ENCODE data around the gene MEOX1.

Gene MEOX1

DNA sequence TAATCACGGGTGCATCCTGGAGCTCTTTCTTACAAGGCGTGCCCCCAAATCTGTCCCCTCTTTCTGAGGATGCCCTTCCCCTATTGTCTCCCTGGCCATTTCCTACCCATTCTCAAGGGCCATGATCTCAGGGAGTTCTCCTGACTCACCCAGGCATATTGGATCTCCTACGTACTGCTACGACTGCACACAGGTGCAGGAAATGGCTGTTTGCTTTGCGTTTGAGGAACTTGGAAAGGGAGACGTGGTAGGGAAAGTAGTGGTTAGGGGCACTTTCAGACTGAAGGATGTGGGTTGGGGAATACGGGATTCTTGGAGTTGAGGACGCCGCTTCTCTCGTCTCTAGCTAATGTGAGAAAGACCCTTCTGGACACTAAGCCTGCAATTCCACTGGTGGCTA lies 18.7 kb upstream of the MEOX1 start:
- DNase-seq (ENCODE audit: low spot score) (no peak), FAIRE-seq (no peak)

GRCh38 chr17:43679911-43680310 lies 18.2 kb upstream of the MEOX1 start:
- FAIRE-seq (no peak), DNase-seq (ENCODE audit: low spot score) (no peak)

DNA sequence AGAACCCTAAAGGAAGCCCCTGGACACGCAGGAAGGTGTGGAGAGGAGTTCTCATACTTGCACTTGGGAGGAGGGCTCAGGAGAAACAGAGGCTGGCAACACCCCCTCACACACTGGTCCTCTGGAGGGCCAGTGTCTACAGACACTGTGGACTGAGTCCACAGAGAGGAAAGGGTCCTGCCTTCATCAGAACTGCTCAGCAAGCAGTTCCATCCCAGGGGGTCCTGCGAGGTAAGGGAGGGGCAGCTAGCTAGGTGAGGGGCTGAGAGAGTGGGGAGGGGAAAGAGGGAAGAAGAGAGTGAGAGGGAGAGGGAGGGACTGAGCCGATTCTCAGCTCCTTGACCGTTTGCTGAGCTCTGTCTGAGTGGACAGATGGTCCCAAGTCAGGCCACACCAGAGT lies 17.7 kb upstream of the MEOX1 start:
- no peak for FAIRE-seq
- no peak for DNase-seq (ENCODE audit: low spot score)

DNA sequence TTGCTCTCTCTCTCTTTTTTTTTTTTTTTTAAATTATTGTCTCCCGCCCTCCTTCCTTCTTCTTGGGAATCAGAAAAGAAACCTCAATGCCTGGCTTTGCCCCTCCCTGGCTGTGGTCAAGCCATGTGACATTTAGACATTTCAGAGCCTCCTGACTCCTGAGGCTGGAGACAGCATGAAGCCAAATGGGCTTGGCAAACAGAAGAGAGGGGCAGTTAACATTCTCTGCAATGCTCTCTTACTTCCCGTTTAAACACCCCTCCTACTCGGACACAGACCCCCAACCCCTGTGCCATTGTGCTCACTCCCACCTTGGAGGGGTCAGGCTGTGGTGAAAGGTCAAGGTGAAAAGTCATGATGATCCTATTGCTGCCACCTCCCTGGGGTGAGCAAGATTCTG lies 14.7 kb upstream of the MEOX1 start:
- DNase-seq (ENCODE audit: low spot score) (peak; percentile 58), FAIRE-seq (no peak)

GRCh38 chr17:43674394-43674793 lies 12.7 kb upstream of the MEOX1 start:
- FAIRE-seq (no peak), DNase-seq (ENCODE audit: low spot score) (no peak)

DNA sequence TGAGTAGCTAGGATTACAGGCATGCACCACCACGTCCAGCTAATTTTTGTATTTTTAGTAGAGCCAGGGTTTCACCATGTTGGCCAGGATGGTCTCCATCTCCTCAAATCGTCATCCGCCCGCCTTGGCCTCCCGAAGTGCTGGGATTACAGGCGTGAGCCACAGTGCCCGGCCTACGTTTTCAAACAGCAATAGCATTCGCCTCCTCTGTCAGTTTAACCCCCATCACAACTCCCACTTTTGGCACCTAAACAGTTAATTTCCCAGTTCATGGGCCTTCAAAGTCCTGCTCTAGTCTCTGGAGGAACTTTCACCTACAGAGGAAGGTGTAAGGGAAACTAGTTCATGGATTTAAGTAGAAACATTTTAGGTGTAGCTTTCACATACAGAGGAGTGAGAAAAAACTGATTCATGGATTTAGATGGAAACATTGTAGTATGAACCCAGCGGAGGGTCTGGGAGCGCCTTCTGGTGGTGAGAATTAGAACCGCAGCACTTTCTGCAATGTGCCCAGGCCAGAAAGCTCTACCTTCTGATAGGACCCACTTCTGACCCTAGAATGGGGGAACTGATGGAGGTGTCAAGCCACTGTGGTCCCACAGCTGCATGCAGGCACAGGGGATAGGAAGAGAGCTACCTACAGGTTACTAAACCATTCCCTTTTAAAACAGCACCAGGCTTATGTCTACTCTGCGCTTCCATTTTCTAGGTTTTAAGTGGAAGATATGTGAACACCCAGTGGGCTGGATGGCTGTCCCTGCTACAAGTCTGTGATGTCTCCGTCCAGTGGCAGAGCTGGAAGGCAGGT lies 12.0 kb upstream of the MEOX1 start:
- no peak for FAIRE-seq
- peak; percentile 66 for DNase-seq (ENCODE audit: low spot score)

DNA sequence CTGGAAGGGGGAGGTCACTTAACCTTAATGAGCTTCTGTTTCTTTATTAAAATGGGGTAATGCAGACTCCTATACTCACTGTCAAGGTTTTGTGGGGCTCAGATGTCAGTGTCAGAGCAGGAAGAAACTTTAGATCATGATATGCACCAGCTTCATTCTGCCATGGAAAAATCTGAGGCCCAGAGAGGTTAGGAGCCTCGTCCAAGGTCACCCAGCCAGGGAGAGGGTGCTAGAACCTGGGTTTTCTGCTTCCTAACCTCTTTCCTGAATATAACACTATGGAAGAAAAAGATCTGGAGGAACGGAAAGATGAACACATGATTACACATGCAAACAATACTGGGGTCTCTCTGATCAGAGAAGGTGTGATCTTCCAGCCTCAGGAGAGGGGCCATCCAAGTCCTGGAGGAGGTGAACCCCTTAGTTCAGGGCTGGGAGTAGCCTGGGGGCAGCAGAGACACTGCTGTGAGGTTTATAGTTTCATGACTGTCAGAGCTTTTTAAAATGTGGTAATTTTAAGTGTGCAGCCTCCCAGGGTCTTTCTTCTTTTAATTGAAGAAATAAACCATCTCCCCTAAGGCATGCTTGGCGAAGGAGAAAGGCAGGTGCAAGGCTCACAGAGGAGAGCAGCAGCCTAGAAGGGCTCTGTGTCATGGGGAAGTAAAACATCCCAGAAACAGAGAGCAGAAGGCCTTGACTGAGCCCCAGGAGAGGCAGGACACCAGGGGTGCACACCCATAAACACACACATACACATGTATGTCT lies 10.2 kb upstream of the MEOX1 start:
- DNase-seq (ENCODE audit: low spot score) (no peak), FAIRE-seq (no peak)

DNA sequence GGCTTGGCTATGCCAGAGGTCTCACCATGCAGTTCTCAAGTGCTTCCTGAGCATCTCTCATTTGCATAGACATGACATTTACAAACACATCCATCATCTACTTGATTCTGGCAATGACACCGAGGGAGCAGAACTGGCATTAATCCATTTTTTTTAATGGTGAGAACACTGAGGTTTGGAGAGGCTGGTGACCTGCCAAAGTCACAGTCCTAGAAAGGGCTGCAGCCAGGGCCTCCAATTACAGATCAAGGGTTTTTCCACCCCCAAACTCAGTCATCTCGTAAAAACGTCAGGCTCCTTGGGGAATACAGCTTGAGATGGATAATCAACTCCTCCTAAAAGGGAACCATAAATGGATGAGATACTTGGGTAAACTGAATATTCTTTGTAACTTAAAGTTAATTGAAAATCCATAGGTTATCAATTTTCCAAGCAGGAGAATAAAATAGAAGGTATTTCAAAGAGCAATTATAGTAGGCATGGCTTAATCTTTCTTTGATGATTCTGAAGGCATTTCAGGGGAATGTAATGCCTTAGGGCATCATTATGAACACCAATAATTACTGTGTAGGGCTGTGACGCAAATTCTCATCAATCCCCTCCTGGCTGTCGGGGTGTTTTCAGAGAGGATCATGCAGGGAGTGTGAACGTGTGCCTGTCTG lies 9.4 kb upstream of the MEOX1 start:
- no peak for DNase-seq (ENCODE audit: low spot score)
- peak; percentile 55 for FAIRE-seq

DNA sequence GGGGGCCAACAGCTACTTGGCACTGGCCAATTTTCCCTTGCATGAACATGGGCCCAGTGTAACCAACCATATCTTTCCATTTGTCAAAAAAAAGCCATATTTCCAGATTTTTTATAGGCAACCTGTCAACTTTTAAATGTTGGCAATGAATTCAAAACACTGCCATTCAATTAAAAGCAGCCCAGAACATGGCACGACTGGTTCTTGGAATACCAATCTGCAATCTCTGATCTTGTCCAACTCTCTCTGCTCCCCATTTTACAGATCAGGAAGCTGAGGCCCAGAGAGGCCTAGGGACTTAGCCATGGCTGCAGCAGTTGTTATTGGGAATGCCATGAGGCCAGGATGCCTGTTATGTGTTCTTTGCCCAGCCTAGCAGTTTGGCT lies 8.9 kb upstream of the MEOX1 start:
- DNase-seq (ENCODE audit: low spot score) (no peak), FAIRE-seq (no peak)

GRCh38 chr17:43669971-43670644 lies 8.4 kb upstream of the MEOX1 start:
- no peak for FAIRE-seq
- peak; percentile 72 for DNase-seq (ENCODE audit: low spot score)

DNA sequence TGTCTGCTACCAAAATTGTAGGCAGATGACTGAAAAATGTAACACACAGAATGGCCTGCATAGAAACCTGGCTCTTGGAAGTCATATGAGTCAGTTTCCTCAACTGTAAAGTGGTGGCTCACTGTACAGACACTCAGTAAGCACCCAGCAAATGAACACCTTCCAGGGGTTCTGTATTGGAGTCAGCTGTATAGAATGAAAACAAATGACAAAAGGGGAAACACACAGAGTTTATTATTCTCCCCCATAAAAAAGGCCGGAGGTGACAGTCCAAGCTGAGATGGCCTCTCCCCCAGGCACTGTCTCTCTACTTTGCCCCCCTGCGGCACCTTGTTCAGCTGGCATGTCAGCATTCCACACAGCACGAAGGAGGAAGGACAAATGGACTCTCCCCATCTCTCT lies 6.2 kb upstream of the MEOX1 start:
- DNase-seq (ENCODE audit: low spot score) (no peak), FAIRE-seq (no peak)

DNA sequence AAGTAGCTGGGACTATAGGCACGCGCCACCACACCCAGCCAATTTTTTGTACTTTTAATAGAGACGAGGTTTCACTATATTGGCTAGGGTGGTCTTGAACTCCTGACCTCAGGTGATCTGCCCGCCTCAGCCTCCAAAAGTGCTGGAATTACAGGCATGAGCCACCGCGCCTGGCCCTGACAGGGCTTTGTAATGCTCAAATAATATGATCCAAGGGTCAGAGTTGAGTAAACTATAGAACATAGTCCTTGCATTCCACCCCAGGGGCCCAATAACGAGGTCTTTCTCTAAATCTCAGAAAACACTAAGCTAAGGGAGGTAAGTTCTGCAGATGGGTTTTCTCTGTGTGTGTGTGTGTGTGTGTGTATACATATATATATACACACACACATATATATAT lies 5.8 kb upstream of the MEOX1 start:
- DNase-seq (ENCODE audit: low spot score): no peak
- FAIRE-seq: no peak

GRCh38 chr17:43665937-43666236 lies 4.2 kb upstream of the MEOX1 start:
- FAIRE-seq: peak; percentile 56
- no peak for DNase-seq (ENCODE audit: low spot score)

GRCh38 chr17:43665084-43665936 lies 3.6 kb upstream of the MEOX1 start:
- DNase-seq (ENCODE audit: low spot score): no peak
- no peak for FAIRE-seq

- no peak for DNase-seq (ENCODE audit: low spot score)
- no peak for FAIRE-seq
Measured at GRCh38 chr17:43664096-43664495, 2.4 kb upstream of the MEOX1 start.

- FAIRE-seq (no peak), DNase-seq (ENCODE audit: low spot score) (no peak)
Measured at GRCh38 chr17:43663383-43663782, 1.7 kb upstream of the MEOX1 start.

DNA sequence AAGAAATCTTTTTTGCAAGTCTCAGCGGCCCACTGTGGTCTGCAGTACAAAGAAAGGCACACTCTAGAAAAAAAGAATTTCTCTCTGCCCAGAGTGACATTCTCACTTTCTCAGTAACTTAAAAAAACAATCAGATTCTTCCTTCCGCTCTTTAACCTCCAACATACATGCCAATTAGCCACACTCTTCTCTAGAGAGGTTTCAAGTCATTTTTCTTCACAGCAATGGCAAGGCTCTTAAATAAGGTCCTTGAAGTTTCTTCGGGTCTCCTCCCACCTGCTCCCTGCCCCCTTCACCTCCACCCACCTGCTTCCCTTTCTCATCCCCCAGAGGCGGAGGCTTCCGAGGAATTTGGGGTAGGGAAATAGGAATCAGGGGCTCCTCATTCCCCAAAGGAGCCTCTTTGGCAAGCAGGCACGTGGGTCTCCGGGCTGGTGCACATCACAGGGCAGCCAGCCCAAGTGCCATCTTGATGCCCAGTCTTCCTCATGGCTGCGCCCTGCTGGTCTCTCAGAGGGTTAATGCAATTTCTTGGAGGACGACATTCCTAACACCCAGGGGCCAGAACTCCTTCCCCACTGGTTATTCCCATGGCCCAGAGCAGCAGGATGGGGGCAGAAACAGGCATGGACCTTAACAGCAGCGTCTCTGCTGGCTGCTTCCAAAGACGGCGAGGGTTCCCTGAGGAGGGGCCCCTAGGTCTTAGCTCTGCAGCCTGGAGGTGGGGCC lies 855 bp upstream of the MEOX1 start:
- FAIRE-seq (no peak), DNase-seq (ENCODE audit: low spot score) (no peak)

DNA sequence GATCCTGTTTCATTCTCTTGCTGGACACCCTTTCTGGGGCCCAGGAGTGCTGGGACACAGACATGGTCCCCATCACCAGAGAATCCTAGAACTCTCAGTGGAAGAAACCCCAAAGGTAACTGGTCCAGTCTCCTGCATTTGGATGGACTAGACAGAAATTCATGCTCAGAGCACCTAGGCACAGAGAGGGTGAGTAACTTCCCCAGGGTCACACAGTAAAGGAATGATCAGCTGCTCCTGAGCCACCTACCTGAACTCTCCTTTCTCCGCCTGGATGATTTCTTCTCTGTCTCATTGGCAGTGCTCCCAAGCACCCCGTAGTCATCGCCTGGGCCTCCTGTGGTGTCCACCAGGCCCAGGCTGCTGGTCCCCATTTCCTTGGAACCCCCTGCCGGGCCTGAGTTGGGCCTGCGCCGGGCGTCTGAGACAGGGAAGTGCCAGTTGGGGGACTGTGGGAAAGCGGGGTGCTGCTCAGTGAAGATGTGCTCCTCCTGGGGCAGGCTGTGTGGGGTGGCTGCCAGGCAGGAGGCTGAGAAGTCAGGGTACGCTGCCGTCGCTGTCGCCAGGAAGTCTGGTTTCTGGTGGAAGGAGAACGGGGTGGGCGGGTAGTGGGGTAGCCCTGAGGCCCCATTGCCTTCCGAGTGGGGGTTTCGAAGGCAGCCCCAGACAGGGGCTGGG lies 767 bp downstream of the MEOX1 start:
- DNase-seq (ENCODE audit: low spot score) (no peak), FAIRE-seq (no peak)

GRCh38 chr17:43659823-43660617 lies 1.7 kb downstream of the MEOX1 start:
- FAIRE-seq: peak; percentile 87
- DNase-seq (ENCODE audit: low spot score): no peak

Measured in urothelium cell line (cell line).